Activated CD4-positive, alpha-beta T cell treated with anti-CD3 and anti-CD28 coated beads, Interleukin-2, amount 50 U/mL, for 48 hours (primary cell): ENCODE results near the gene MOV10L1.
"Not testable (repeated sequence)": the region's sequence is repeated elsewhere in the genome, so short reads cannot be mapped to it uniquely, and the experiment has no call there.

Source experiments
- DNase-seq, 2 experiments: peaks; one replicate each; pipeline ENCODE4 v3.0.0-alpha.2; 2020

Gene MOV10L1

DNA sequence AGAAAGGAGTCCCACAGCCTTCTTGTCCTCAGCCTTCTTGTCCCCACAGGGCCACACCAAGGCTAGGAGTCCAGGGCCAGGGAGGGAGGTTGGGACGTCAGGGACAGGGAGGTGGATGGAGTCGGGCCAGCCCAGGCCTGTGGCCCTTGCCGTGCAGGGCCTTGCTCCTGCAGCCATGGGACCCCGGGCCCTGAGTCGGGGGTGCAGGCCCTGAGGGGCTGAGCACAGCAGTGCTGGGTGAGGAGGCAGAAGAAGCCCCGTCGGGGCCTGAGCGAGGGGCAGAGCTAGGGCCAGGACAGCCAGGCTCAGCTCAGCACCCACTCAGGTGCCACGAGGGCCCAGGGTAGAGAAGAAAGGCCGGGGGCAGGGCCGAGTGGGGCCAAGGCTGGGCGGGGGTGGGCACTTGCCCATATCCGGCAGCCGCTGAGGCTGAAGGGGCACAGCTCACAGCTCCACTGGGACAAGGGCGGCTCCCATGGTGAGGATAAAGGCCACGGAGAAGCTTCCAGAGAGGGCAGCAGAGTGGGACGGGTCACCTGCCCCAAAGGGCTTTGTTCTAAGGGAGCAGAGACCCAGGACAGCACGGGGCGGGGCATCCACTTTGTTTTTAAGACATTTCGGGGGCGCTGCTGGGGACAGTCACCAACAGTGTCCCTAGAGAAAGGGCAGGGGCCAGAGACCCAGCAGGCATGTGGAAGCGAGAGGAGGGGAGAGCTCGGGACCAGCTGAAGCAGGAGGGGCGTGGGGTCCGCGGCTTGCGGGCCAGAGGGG lies 8.2 kb upstream of the MOV10L1 start:
- no peak for DNase-seq

DNA sequence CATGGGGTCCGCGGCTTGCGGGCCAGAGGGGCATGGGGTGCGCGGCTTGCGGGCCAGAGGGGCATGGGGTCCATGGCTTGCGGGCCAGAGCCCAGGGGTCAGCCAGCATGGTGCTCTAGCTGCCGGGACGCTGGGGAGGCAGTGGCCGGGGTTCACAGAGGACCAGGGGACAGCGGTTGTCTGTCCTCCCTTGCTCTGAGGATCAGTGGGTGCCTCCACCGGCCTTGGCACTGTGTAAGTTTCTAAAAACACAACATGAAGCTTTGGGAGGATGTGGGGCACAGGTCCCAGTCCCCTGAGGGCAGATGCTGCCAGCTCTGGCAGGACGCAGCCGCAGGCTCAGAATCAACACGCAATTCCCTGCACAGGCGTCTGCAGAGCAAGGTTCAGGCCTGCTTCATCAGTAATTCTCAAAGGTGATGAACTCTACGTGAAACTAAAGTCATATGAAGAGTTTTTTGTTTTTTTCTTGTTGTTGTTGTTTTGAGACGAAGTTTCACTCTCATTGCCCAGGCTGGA lies 7.5 kb upstream of the MOV10L1 start:
- no peak for DNase-seq

DNA sequence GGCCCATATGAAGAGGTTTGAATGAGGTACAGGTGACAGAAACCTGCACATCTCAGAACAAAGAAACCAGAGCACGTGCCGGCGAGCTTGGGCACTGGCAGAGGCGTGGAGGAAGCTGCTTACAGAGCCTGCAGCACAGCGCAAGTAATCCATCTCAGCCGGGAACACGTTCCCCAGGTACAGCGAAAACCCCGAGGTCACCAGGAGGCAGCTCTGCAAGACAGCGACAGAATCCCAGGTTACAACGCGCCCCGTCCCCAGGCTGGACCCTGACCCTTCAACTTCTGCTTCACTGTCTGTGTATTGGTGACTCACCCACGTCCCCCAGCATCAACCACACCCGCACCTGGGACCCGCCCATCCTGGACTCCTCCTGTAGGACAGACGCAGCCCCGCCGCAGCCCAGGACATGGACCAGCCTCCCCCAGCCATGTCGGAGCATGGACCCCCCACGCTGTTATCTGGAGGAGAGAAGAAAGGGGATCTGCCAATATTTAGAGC lies 6.8 kb upstream of the MOV10L1 start:
- DNase-seq: no peak

- no peak for DNase-seq
Measured at GRCh38 chr22:50083462-50084079, 6.2 kb upstream of the MOV10L1 start.

- DNase-seq: no peak
Measured at GRCh38 chr22:50084080-50084477, 5.7 kb upstream of the MOV10L1 start.

GRCh38 chr22:50084614-50085021 lies 5.2 kb upstream of the MOV10L1 start:
- no peak for DNase-seq

DNA sequence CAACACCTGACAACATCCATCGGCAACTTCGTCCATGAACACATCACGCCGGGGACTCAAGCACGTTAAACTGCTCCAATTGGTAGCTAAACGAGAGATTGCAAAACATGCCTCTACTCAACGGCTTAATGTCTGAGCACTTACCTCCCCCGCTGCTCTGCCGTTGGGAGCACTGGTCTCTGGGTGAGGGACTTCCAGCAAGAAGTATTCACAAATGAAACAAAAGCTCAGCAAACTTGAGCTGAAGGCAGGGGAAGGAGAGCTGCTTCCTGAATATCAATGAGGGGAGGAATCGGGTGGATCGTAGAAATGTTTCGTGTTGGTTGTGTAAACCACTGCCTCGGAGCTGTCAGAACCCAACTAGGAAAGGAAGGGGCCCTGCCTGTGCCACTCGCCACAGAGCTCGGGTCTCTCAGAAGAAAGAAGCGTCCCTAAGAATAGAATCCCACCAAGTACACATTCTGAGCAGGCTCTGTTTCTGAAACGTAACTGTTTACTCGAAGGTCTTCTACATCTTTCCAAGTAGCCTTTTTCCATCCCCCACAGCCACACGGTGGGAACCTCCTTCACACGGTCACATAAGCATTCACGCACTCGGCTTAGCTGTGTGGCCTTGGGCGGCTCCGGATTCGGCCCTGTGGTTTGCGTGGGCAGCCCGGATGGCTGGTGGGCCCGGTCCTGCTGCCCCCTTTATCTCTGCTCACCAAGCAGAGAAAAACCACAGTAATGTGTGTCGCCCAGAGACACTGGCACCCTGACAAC lies 4.4 kb upstream of the MOV10L1 start, which contains the start of gene MLC1:
MLC1 (minus strand) TSS at position 216 of the 762 bp plus-strand sequence. CDS start 524 bp downstream, outside the sequence.
- peak; percentile 7 to 20 for DNase-seq

DNA sequence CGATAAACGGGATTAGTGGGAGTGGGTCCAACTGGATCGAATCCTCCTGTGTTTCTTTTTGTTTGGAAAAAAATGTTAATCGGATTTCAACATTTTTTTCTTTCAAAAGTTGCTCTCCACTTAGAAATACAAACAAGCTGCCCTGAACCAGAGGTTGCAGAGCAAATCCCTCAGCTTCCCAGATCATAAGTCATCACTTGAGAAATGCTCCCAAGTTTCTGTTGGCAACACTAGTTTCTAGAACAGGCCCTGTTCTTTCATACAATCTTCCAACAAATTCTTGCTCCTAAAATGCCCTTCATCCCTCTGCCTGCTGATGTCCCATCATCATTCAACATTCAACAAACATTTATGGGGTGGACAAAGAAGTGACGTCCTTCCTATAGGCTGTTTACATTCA lies 3.3 kb upstream of the MOV10L1 start:
- no peak for DNase-seq

- DNase-seq: not testable (repeated sequence)
Measured at GRCh38 chr22:50086975-50087374, 2.8 kb upstream of the MOV10L1 start.

- DNase-seq: no peak
Measured at GRCh38 chr22:50087646-50088045, 2.2 kb upstream of the MOV10L1 start.

- no peak for DNase-seq
Measured at GRCh38 chr22:50088096-50088495, 1.7 kb upstream of the MOV10L1 start.

- DNase-seq: no peak
Measured at GRCh38 chr22:50089231-50089630, 575 bp upstream of the MOV10L1 start.

GRCh38 chr22:50090412-50090714 lies 557 bp downstream of the MOV10L1 start:
- no peak for DNase-seq

- DNase-seq: no peak
Measured at GRCh38 chr22:50091092-50091768, 1.4 kb downstream of the MOV10L1 start.

- no peak for DNase-seq
Measured at GRCh38 chr22:50092342-50092741, 2.5 kb downstream of the MOV10L1 start.

GRCh38 chr22:50098052-50098451 lies 8.2 kb downstream of the MOV10L1 start:
- no peak for DNase-seq

DNA sequence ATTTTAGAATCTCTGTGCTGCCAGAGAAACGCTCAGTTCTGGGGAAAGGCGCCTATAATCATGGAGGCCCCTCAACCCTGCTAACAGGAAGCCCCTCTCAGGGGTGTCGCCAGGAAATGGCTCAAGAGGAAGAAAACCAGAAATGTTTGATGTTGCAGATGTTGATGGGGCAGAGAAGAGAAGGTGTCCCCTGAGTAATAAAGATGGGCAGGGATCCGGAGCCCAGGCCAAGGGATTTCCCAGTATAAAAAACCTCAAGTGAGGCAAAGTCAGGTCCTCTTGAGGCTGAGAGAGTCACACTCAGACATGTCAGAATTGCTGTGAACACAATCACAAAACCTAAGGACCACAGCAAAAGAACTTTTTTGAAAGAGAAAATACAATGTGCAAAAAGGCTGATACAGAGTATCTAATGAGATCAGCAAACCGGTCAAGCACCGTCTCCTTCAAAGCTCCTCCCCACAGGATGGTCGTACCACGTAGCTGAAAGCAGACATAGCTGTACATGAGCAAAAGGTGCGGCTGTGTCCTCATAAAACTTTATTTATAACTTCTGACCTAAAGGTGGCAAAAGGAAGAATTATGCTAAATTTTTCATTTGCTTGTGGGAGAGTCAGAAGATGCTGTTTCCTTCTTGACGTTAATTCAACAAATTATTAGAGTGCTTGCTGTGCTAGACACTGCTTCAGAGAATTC lies 12.2 kb downstream of the MOV10L1 start:
- no peak for DNase-seq

DNA sequence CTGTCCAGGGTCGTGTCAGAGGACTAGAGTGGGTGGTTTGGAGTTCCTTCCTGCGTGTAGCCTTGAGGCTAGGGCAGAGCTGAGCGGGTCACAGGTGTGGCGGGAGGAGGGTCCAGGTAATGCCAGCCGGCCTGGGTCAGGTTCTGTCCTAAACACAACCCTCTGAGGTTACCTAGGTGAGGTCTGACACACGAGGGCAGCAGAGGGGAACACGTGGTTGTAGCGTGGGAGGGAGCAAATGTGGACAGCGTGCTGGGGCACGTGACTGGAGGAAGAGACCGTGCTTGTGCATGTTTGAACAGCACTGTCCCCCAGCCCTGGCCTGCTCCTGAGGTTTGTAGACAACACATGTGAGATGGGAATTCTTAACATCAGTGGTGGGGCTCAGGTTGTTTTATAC lies 13.1 kb downstream of the MOV10L1 start:
- no peak for DNase-seq

GRCh38 chr22:50104141-50104544 lies 14.3 kb downstream of the MOV10L1 start:
- no peak for DNase-seq

- DNase-seq: peak in 1 of 2 experiments; percentile 9
Measured at GRCh38 chr22:50105208-50106100, 15.6 kb downstream of the MOV10L1 start.

- DNase-seq: no peak
Measured at GRCh38 chr22:50107529-50107928, 17.7 kb downstream of the MOV10L1 start.
